Central memory CD4-positive, alpha-beta T cell (primary cell): Measurements from ENCODE around the gene PDXDC1.
A peak's percentile ranks its signal among the peaks of the same experiment; 100 is the strongest.
"Not testable (repeated sequence)": the region's sequence is repeated elsewhere in the genome, so short reads cannot be mapped to it uniquely, and the experiment has no call there.

Experiments
- DNase-seq: peaks from one replicate; pipeline ENCODE4 v3.0.0; 2022
- total RNA-seq, 3 experiments: gene quantifications; one replicate each; lab custom pipeline; 2026; lab: John Stamatoyannopoulos, UW

PDXDC1 gene, protein sequence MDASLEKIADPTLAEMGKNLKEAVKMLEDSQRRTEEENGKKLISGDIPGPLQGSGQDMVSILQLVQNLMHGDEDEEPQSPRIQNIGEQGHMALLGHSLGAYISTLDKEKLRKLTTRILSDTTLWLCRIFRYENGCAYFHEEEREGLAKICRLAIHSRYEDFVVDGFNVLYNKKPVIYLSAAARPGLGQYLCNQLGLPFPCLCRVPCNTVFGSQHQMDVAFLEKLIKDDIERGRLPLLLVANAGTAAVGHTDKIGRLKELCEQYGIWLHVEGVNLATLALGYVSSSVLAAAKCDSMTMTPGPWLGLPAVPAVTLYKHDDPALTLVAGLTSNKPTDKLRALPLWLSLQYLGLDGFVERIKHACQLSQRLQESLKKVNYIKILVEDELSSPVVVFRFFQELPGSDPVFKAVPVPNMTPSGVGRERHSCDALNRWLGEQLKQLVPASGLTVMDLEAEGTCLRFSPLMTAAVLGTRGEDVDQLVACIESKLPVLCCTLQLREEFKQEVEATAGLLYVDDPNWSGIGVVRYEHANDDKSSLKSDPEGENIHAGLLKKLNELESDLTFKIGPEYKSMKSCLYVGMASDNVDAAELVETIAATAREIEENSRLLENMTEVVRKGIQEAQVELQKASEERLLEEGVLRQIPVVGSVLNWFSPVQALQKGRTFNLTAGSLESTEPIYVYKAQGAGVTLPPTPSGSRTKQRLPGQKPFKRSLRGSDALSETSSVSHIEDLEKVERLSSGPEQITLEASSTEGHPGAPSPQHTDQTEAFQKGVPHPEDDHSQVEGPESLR
- 86.6 to 138 (median 107) reads per million in 3 experiments for total RNA-seq

DNA sequence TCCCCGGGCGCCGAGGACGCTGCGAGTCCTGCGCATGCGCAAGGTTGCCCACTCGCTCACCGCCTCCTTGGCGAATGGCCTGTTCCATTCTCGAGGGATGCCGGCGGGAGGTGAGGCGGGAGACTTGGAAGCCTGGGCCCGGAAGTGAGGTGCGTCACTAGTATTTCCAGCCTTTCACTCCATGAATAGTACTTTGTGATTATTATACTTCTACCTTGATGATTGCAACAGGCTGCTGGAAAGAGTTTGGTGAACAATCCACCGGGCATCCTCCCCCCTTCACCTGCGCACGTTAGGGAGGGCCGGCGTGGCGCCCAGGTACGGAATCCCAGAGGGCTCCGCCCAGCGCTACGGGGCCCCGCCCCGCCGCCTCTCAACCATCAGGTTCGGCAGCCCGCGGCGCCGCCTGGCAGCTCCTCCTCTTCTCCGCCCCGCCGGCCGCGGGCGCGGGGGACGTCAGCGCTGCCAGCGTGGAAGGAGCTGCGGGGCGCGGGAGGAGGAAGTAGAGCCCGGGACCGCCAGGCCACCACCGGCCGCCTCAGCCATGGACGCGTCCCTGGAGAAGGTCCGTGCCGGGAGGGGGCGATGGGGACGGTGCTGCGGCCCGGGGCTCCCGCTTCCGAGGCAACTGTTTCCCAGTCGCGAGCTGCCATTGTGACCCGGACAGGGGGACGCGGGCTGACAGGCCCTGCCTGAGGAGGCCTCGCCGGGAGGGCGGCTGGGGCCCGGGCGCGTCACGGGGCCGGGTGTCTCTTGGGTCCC, at the start of gene PDXDC1:
TSS of gene PDXDC1 (plus strand) at position 371 of the 762 bp plus-strand sequence. CDS start at position 545, 174 bp downstream.
- DNase-seq: peak; percentile 93

DNA sequence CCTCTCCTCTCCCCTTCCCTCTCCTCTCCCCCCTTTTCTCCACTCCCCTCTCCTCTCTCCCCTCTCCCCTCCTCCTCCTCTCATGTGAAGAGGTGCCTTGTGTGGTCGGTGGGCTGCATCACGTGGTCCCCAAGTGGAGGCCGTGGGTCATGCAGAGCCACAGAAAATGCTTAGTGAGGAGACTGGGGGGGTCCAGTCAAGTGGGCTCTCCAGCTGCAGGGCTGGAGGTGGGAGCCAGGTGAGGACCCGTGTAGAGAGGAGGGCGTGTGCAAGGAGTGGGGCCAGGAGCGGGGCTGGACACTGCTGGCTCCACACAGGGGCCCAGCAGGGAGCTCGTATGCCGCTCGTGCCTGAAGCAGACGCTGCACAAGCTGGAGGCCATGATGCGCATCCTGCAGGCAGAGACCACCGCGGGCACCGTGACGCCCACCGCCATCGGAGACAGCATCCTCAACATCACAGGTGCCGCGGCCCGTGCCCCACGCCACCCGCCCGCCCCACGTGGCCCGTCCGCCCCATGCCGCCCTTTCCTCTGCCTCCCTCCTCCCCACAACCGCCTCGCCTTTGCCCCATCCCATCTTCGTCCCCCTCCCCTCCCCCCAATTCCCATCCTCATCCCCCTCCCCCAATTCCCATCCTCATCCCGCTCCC, 46.6 kb upstream of the PDXDC1 start:
- not testable (repeated sequence) for DNase-seq

GRCh38 chr16:14929176-14929575, 45.6 kb upstream of the PDXDC1 start:
- not testable (repeated sequence) for DNase-seq

DNA sequence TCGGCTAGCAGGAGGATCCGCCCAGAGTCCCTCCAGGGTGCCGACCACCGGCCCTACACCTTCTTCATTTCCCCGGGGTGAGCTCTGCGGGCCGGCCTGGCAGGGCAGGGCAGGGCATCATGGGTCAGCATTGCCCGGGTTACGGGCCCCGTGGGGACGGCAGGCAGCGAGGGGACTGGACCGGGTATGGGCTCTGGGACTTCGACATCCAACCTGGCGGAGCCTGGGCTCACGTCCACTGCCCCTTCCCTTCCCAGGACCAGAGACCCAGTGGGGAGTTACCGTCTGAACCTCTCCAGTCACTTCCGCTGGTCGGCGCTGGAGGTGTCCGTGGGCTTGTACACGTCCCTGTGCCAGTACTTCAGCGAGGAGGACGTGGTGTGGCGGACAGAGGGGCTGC, 44.6 kb upstream of the PDXDC1 start:
- not testable (repeated sequence) for DNase-seq

GRCh38 chr16:14930971-14931370, 43.9 kb upstream of the PDXDC1 start:
- DNase-seq: not testable (repeated sequence)

DNA sequence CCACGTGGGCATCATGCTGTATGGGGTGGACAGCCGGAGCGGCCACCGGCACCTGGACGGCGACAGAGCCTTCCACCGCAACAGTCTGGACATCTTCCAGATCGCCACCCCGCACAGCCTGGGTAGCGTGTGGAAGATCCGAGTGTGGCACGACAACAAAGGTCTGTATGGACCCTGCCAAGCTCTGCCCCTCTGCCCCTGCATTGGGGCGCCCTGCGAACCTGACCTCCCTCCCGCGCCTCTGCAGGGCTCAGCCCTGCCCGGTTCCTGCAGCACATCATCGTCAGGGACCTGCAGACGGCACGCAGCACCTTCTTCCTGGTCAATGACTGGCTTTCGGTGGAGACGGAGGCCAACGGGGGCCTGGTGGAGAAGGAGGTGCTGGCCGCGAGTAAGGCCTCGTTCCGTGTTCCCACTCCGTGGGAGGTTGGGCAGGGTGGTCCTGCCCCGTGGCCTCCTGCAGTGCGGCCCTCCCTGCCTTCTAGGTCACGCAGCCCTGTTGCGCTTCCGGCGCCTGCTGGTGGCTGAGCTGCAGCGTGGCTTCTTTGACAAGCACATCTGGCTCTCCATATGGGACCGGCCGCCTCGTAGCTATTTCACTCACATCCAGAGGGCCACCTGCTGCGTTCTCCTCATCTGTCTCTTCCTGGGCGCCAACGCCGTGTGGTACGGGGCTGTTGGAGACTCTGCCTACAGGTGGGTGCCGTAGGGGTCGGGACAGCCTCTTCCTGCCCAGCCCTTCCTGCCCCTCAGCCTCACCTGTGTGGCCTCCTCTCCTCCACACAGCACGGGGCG, 42.0 kb upstream of the PDXDC1 start:
- not testable (repeated sequence) for DNase-seq

DNA sequence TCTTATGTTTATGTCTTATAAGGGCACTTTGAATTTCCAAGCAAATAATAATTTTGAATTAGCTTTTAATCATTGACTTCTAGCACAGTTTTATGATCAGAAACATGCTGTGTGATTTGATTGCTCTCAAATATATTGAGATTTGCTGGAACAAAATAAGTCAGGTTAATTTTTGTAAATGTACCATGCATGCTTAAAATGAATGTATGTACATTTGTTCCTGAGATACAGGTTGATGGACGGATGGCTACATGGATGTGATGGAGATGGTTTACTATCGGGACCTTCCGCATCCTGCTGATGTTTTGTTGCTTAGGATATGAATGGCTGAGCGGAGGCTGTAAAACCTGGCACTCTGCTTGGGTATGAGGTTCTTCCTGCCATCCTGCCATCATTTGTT, 37.7 kb upstream of the PDXDC1 start, which contains the start of gene NPIPA1:
TSS of gene NPIPA1 (plus strand) at position 301 of the 400 bp plus-strand sequence. CDS start at position 301, 0 bp downstream.
- DNase-seq: not testable (repeated sequence)

DNA sequence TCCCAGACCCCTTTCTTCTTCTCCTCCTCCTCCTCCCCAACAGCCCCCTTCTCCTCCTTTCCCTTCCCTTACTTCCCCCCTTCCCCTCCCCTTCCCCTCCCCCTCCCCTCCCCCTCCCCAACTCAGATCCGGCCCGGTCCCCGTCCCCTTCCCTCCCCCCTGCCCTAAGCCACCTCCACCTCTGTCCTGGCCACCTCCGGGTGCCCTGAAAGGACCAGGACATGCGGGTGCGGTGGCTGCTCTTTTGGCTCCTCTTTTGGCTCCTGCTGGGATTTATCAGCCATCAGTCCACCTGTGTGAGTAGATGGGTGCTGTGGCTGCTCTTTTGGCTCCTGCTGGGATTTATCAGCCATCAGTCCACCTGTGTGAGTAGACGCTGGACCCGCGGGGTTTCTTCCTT, 36.8 kb upstream of the PDXDC1 start:
- not testable (repeated sequence) for DNase-seq

DNA sequence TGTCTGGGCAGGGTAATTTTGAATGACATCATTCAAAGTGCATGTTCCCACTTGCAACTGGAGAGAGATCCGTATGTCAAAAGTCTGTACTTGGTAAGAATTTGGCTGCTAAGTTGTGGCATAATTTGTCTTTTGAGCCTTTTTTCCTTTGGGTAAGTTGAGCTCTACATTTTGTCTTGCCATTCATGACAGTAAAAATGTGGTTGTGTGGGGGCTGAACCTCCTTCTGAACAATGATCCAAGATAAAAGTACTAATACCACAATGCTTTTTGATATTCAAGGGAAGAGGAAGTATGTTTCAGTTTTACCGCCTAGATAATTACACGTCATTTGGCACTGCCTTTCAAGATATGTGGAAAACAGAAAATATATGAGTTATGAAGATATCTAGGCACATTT, 32.1 kb upstream of the PDXDC1 start:
- DNase-seq: not testable (repeated sequence)

GRCh38 chr16:14955546-14956231, 19.1 kb upstream of the PDXDC1 start:
- no peak for DNase-seq

DNA sequence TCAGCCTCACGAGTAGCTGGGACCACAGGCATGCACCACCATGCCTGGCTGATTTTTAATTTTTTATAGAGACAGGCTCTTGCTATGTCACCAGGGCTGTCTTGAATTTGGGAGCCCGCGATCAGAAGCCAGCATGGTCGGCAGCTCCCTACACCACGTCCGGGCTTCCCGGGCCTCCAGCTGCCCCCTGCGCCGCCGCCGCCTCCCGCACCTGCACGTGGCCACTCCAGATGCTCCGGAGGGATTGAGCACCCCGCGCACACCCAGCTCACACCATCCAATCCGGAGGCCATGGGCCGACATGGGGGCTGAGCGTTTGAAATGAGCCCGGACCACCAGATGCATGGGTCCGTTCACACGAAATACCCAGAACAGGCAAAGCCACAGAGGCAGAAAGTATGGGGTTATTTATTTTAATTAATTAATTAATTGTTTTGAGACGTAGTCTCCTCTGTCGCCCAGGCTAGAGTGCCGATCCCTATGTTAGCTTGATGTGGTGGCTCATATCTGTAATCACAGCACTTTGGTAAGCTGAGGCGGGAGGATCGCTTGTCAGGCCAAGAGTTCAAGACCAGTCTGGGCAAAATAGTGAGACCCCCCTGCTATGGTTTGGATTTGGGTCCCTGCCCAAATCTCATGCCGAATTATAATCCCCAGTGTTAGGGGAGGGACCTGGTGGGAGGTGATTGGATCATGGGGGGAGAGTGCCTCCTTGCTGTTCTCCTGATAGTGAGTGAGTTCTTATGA, 17.1 kb upstream of the PDXDC1 start:
- no peak for DNase-seq

- no peak for DNase-seq
These were observed 16.6 kb upstream of the PDXDC1 start for GRCh38 chr16:14958323-14958600.

DNA sequence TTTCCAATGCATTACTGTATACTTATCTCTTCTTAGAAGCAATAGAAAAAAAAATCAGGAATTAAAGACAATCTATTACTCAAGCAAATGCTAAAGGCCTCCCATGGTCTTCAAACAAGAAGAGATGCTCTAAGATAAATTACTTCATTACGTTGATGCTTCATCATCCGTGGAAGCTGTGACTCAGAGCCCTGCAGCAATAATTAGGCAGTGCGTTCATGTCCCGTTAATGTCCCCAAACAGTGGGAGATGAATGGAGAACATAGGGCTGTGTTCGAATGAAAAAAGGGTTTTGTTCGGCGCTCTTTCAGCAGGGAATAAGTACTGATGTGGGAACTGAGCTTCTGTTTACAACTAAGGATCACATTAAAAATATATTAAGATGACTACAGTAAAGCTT, 15.9 kb upstream of the PDXDC1 start:
- DNase-seq: no peak

- DNase-seq: no peak
These were observed 13.2 kb upstream of the PDXDC1 start for GRCh38 chr16:14961405-14962186.

DNA sequence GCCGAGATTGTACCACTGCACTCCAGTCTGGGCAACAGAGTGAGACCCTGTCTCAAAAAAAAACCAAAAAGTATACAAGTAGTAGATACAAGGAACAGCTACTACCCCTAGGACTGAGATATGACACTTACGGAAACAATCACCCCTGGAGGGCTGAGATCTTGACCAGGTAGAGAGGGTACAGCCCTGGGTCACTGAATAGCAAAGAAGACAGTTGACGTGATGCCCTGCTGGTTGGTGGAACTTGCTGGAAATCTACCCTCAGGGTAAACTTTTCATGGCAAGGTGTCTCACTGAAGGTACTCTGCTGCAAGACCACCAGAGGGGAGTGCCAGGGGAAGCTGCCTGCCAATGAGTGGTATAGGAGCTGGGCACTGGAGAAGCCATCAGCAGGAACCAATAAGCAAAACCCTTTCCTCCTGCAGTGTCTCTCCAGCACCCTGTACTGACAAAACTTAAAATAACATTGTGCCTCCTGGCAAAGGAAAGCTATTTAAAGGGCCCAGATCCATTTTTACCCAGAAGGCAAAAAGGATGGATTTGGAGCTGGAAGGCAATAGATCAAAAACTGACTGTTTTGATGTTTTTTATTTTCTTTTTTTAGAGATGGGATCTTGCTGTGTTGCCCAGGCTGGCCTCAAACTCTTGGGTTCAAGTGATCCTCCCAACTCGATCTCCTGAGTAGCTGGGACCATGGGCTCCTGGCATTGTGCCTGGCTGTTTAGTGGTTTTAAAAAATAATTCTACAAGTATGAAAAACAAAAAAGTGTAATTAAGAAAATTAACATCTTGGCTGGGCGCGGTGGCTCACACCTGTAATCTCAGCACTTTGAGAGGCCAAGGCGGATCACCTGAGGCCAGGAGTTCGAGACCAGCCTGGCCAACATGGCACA, 11.3 kb upstream of the PDXDC1 start:
- no peak for DNase-seq

GRCh38 chr16:14965328-14965727, 9.5 kb upstream of the PDXDC1 start:
- no peak for DNase-seq

DNA sequence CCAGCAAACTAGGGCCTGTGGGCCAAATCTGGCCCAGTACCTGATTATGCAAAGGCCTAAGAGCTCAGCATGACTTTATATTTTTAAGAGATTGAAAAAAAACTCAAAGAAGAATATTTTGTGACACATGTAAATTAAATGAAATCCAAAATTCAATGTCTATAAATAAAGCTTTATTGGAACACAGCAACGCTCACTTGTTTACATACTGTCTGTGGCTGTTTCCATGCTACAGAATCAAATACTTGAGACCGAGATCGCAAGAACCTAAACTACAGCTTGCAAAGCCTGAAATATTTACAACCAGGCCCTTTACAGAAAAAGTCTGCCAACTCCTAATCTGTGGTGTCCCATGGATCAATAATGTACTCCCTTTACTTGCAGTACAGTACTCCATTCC, 5.0 kb upstream of the PDXDC1 start:
- DNase-seq: not testable (repeated sequence)

GRCh38 chr16:14971621-14972228, 3.1 kb upstream of the PDXDC1 start:
- not testable (repeated sequence) for DNase-seq
